Stimulated activated naive B cell treated with anti-CD40 and anti-IgM and Interleukin-4, amounts not matched to agents 10 μg/mL and 1 μg/mL and 100 μg/mL, for 72 hours (primary cell): ENCODE measurements around the gene PRUNE2.
"Not testable (repeated sequence)": the region's sequence is repeated elsewhere in the genome, so short reads cannot be mapped to it uniquely, and the experiment has no call there.

ENCODE experiments used
- ATAC-seq, 2 donors: fragments of 150-1000 bp; cut with Tn5 transposase; replicated peaks; 2 replicates each; pipeline ENCODE4 v1.10.0; 2021; ENCODE audit warnings: moderate library complexity in 1 of 2
- DNase-seq: peaks from one replicate; pipeline ENCODE4 v3.0.0; 2021
- H3K27ac Mint-ChIP-seq: one replicate; pipeline ENCODE4 v1.8.0; 2022; ENCODE audit warnings: mild to moderate bottlenecking, mixed read lengths
- H3K27me3 Mint-ChIP-seq, 2 donors: one replicate each; pipeline ENCODE4 v1.8.0; 2022; ENCODE audit warnings: mixed read lengths in 2 of 2
- H3K36me3 Mint-ChIP-seq, 2 donors: one replicate each; pipeline ENCODE4 v1.8.0; 2022; ENCODE audit warnings: mixed read lengths in 2 of 2, mild to moderate bottlenecking in 1 of 2
- H3K4me1 Mint-ChIP-seq, 2 donors: one replicate each; pipeline ENCODE4 v1.8.0; 2022; ENCODE audit warnings: mixed read lengths in 2 of 2, mild to moderate bottlenecking in 1 of 2
- H3K4me3 Mint-ChIP-seq, 2 donors: one replicate each; pipeline ENCODE4 v1.8.0; 2022; ENCODE audit warnings: mild to moderate bottlenecking in 2 of 2, mixed read lengths in 2 of 2, moderate library complexity in 1 of 2
- H3K9me3 Mint-ChIP-seq, 2 donors: one replicate each; pipeline ENCODE4 v1.8.0; 2022; ENCODE audit warnings: mixed read lengths in 2 of 2, mild to moderate bottlenecking in 1 of 2

The PRUNE2 gene

GRCh38 chr9:76905791-76906646 is at the start of gene PRUNE2:
Gene PRUNE2, minus strand, starts transcription at chr9:76906114. Its CDS starts 151 bp downstream, at chr9:76905963.
- Mint-ChIP-seq H3K27ac (no peak within 1 kb of the TSS), H3K27me3 (peaks cover 59 to 69% of the 10 kb centered on the region in 2 donors), H3K4me3 (peak within 1 kb of the TSS in 1 of 2 donors; percentile 47), H3K9me3 (no peaks in the 10 kb centered on the region), H3K4me1 (peaks cover 0 to 7% of the 10 kb centered on the region in 2 donors), H3K36me3 (no peaks in the 10 kb centered on the region)
- DNase-seq (peak; percentile 5), ATAC-seq (peak; percentile 42 to 65)

GRCh38 chr9:76955406-76955805 is 49.5 kb upstream of the PRUNE2 start:
- not testable (repeated sequence) for H3K36me3 Mint-ChIP-seq, DNase-seq, ATAC-seq, H3K27ac Mint-ChIP-seq, H3K4me3 Mint-ChIP-seq, H3K4me1 Mint-ChIP-seq, H3K9me3 Mint-ChIP-seq
- peaks cover 18 to 19% of the 10 kb centered on the region in 2 donors for H3K27me3 Mint-ChIP-seq

- Mint-ChIP-seq H3K27ac (no peak overlapping the region), H3K36me3 (peaks cover 0 to 4% of the 10 kb centered on the region in 2 donors), H3K4me3 (no peak overlapping the region), H3K9me3 (peaks cover 4 to 7% of the 10 kb centered on the region in 2 donors), H3K4me1 (no peaks in the 10 kb centered on the region), H3K27me3 (peaks cover 13 to 23% of the 10 kb centered on the region in 2 donors)
- DNase-seq (no peak), ATAC-seq (no peak)
Observed at GRCh38 chr9:76949865-76950264, 44.0 kb upstream of the PRUNE2 start.

- Mint-ChIP-seq H3K36me3 (no peaks in the 10 kb centered on the region), H3K4me3 (no peak overlapping the region), H3K4me1 (no peaks in the 10 kb centered on the region), H3K9me3 (no peaks in the 10 kb centered on the region), H3K27ac (no peak overlapping the region), H3K27me3 (peaks cover 0 to 4% of the 10 kb centered on the region in 2 donors)
- no peak for DNase-seq
- no peak for ATAC-seq
Observed at GRCh38 chr9:76944011-76944410, 38.1 kb upstream of the PRUNE2 start.

- Mint-ChIP-seq H3K9me3 (no peaks in the 10 kb centered on the region), H3K27me3 (peaks cover 0 to 4% of the 10 kb centered on the region in 2 donors), H3K36me3 (no peaks in the 10 kb centered on the region), H3K27ac (no peak overlapping the region), H3K4me1 (no peaks in the 10 kb centered on the region), H3K4me3 (no peak overlapping the region)
- DNase-seq = no peak
- no peak for ATAC-seq
Observed at GRCh38 chr9:76943054-76943453, 37.1 kb upstream of the PRUNE2 start.

- no peaks in the 10 kb centered on the region for H3K4me1 Mint-ChIP-seq
- ATAC-seq = no peak
- H3K36me3 Mint-ChIP-seq = no peaks in the 10 kb centered on the region
- H3K4me3 Mint-ChIP-seq = no peak overlapping the region
- H3K27me3 Mint-ChIP-seq = peaks cover 0 to 10% of the 10 kb centered on the region in 2 donors
- peaks cover 0 to 6% of the 10 kb centered on the region in 2 donors for H3K9me3 Mint-ChIP-seq
- DNase-seq = no peak
- no peak overlapping the region for H3K27ac Mint-ChIP-seq
Observed at GRCh38 chr9:76932757-76933156, 26.8 kb upstream of the PRUNE2 start.

- DNase-seq (no peak), ATAC-seq (no peak)
- Mint-ChIP-seq H3K4me3 (no peak overlapping the region), H3K9me3 (peaks cover 0 to 6% of the 10 kb centered on the region in 2 donors), H3K36me3 (no peaks in the 10 kb centered on the region), H3K4me1 (no peaks in the 10 kb centered on the region), H3K27ac (no peak overlapping the region), H3K27me3 (peaks cover 0 to 10% of the 10 kb centered on the region in 2 donors)
Observed at GRCh38 chr9:76932265-76932664, 26.4 kb upstream of the PRUNE2 start.

GRCh38 chr9:76927540-76928240 is 21.8 kb upstream of the PRUNE2 start:
- Mint-ChIP-seq H3K4me1 (no peaks in the 10 kb centered on the region), H3K4me3 (no peak overlapping the region)
- no peak for ATAC-seq

GRCh38 chr9:76926846-76927245 is 20.9 kb upstream of the PRUNE2 start:
- H3K9me3 Mint-ChIP-seq = peaks cover 0 to 6% of the 10 kb centered on the region in 2 donors
- no peak overlapping the region for H3K4me3 Mint-ChIP-seq
- DNase-seq (no peak), ATAC-seq (no peak)
- H3K27me3 Mint-ChIP-seq = peaks cover 0 to under 1% of the 10 kb centered on the region in 2 donors
- H3K4me1 Mint-ChIP-seq = no peaks in the 10 kb centered on the region
- no peaks in the 10 kb centered on the region for H3K36me3 Mint-ChIP-seq
- H3K27ac Mint-ChIP-seq = no peak overlapping the region

More at GRCh38 chr9:76927540-76928240, 21.8 kb upstream of the PRUNE2 start:
- DNase-seq = no peak
- H3K9me3 Mint-ChIP-seq = peaks cover 0 to 6% of the 10 kb centered on the region in 2 donors
- H3K36me3 Mint-ChIP-seq = no peaks in the 10 kb centered on the region
- peaks cover 0 to 7% of the 10 kb centered on the region in 2 donors for H3K27me3 Mint-ChIP-seq
- H3K27ac Mint-ChIP-seq = no peak overlapping the region

GRCh38 chr9:76926324-76926741 is 20.4 kb upstream of the PRUNE2 start:
- Mint-ChIP-seq H3K36me3 (no peaks in the 10 kb centered on the region), H3K4me3 (no peak overlapping the region), H3K27ac (no peak overlapping the region), H3K27me3 (peaks cover 0 to 3% of the 10 kb centered on the region in 2 donors), H3K9me3 (peaks cover 0 to 6% of the 10 kb centered on the region in 2 donors), H3K4me1 (no peaks in the 10 kb centered on the region)
- no peak for ATAC-seq
- no peak for DNase-seq

- Mint-ChIP-seq H3K36me3 (no peaks in the 10 kb centered on the region), H3K27ac (no peak overlapping the region), H3K4me1 (no peaks in the 10 kb centered on the region), H3K9me3 (peaks cover 0 to 5% of the 10 kb centered on the region in 2 donors), H3K4me3 (no peak overlapping the region), H3K27me3 (peaks cover 14 to 20% of the 10 kb centered on the region in 2 donors)
- ATAC-seq = no peak
- DNase-seq = no peak
Observed at GRCh38 chr9:76921165-76921564, 15.3 kb upstream of the PRUNE2 start.

- no peaks in the 10 kb centered on the region for H3K4me1 Mint-ChIP-seq
- ATAC-seq (no peak), DNase-seq (no peak)
- H3K36me3 Mint-ChIP-seq = no peaks in the 10 kb centered on the region
- H3K9me3 Mint-ChIP-seq = peaks cover 0 to 1% of the 10 kb centered on the region in 2 donors
- peaks cover 29 to 33% of the 10 kb centered on the region in 2 donors for H3K27me3 Mint-ChIP-seq
- no peak overlapping the region for H3K27ac Mint-ChIP-seq
- no peak overlapping the region for H3K4me3 Mint-ChIP-seq
Observed at GRCh38 chr9:76917299-76917698, 11.4 kb upstream of the PRUNE2 start.

- Mint-ChIP-seq H3K4me3 (no peak overlapping the region), H3K36me3 (no peaks in the 10 kb centered on the region), H3K9me3 (peaks cover 0 to 1% of the 10 kb centered on the region in 2 donors), H3K27ac (no peak overlapping the region), H3K27me3 (peaks cover 26 to 33% of the 10 kb centered on the region in 2 donors), H3K4me1 (no peaks in the 10 kb centered on the region)
- ATAC-seq (no peak), DNase-seq (no peak)
Observed at GRCh38 chr9:76916231-76916630, 10.3 kb upstream of the PRUNE2 start.

- DNase-seq (no peak), ATAC-seq (no peak)
- peaks cover 0 to 1% of the 10 kb centered on the region in 2 donors for H3K9me3 Mint-ChIP-seq
- no peaks in the 10 kb centered on the region for H3K36me3 Mint-ChIP-seq
- H3K4me1 Mint-ChIP-seq = no peaks in the 10 kb centered on the region
- H3K27ac Mint-ChIP-seq = no peak overlapping the region
- peaks cover 34 to 49% of the 10 kb centered on the region in 2 donors for H3K27me3 Mint-ChIP-seq
- H3K4me3 Mint-ChIP-seq = no peak overlapping the region
Observed at GRCh38 chr9:76913467-76913866, 7.6 kb upstream of the PRUNE2 start.
